ENCODE results near the gene ACCSL. TPM values are rescaled to one million over a fixed set of nuclear protein-coding genes. Genes with fewer than 3 reads are reported as not detected.

The ACCSL gene
- total RNA-seq, 1 experiment from 2014 or later = not detected

GRCh38 chr11:44083906-44084305 lies 36.1 kb downstream of the ACCSL start:
- no peak for TF ChIP-seq CTCF (IDR thresholded peaks at IDR 0.05; ENCODE audit: unreplicated experiment)
- BruUV-seq (replicated peaks) = no TSS peak
- no peak overlapping the region for H3K27ac Mint-ChIP-seq (ENCODE audit: low read depth, unreplicated experiment)
- peaks cover 5% of the 10 kb centered on the region for H3K4me1 Mint-ChIP-seq (ENCODE audit: insufficient read depth, unreplicated experiment)
- intact Hi-C loops (cut with micrococcal nuclease) = no loop called here
- DNase-seq (ENCODE audit: unreplicated experiment) = no peak
- ChIA-PET POLR2A (no interaction called here), CTCF (interaction anchor here (2.2 kb wide), 1 partner anchor 10 kb away, joined by 13 read pairs; no protein-coding TSS in a partner anchor)
- peaks cover 8% of the 10 kb centered on the region for H3K9me3 Mint-ChIP-seq (ENCODE audit: unreplicated experiment)
- no peak overlapping the region for H3K4me3 Mint-ChIP-seq (ENCODE audit: unreplicated experiment)
- peaks cover 1% of the 10 kb centered on the region for H3K27me3 Mint-ChIP-seq (ENCODE audit: insufficient read depth, unreplicated experiment)
- H3K36me3 Mint-ChIP-seq (ENCODE audit: insufficient read depth, unreplicated experiment) = no peaks in the 10 kb centered on the region

GRCh38 chr11:44085330-44085729 lies 37.5 kb downstream of the ACCSL start:
- Mint-ChIP-seq H3K4me1 (ENCODE audit: insufficient read depth, unreplicated experiment) (peaks cover 9% of the 10 kb centered on the region), H3K27me3 (ENCODE audit: insufficient read depth, unreplicated experiment) (peaks cover 7% of the 10 kb centered on the region), H3K9me3 (ENCODE audit: unreplicated experiment) (peaks cover 8% of the 10 kb centered on the region), H3K27ac (ENCODE audit: low read depth, unreplicated experiment) (no peak overlapping the region), H3K4me3 (ENCODE audit: unreplicated experiment) (no peak overlapping the region), H3K36me3 (ENCODE audit: insufficient read depth, unreplicated experiment) (no peaks in the 10 kb centered on the region)
- intact Hi-C loops (cut with micrococcal nuclease) = no loop called here
- CTCF ChIA-PET = interaction anchor here (0.7 to 1.2 kb wide), 4 partner anchors 9 to 438 kb away, joined by 3 read pairs; partner anchors contain the start of gene EXT2
- BruUV-seq (replicated peaks) = no TSS peak
- TF ChIP-seq CTCF (IDR thresholded peaks at IDR 0.05; ENCODE audit: unreplicated experiment) = no peak
- DNase-seq (ENCODE audit: unreplicated experiment) = no peak
- POLR2A ChIA-PET = no interaction called here

- POLR2A ChIA-PET = no interaction called here
- CTCF ChIA-PET = no interaction called here
- DNase-seq (ENCODE audit: unreplicated experiment) = no peak
- H3K9me3 Mint-ChIP-seq (ENCODE audit: unreplicated experiment) = peaks cover 8% of the 10 kb centered on the region
- H3K27me3 Mint-ChIP-seq (ENCODE audit: insufficient read depth, unreplicated experiment) = peaks cover 7% of the 10 kb centered on the region
- H3K4me3 Mint-ChIP-seq (ENCODE audit: unreplicated experiment) = no peak overlapping the region
- peaks cover 9% of the 10 kb centered on the region for H3K4me1 Mint-ChIP-seq (ENCODE audit: insufficient read depth, unreplicated experiment)
- H3K36me3 Mint-ChIP-seq (ENCODE audit: insufficient read depth, unreplicated experiment) = no peaks in the 10 kb centered on the region
- no peak for TF ChIP-seq CTCF (IDR thresholded peaks at IDR 0.05; ENCODE audit: unreplicated experiment)
- intact Hi-C loops (cut with micrococcal nuclease) = no loop called here
- no TSS peak for BruUV-seq (replicated peaks)
- no peak overlapping the region for H3K27ac Mint-ChIP-seq (ENCODE audit: low read depth, unreplicated experiment)
Observed at GRCh38 chr11:44088377-44088776, 40.6 kb downstream of the ACCSL start.

GRCh38 chr11:44088871-44089270 lies 41.1 kb downstream of the ACCSL start:
- Mint-ChIP-seq H3K27me3 (ENCODE audit: insufficient read depth, unreplicated experiment) (peaks cover 7% of the 10 kb centered on the region), H3K4me1 (ENCODE audit: insufficient read depth, unreplicated experiment) (peaks cover 9% of the 10 kb centered on the region), H3K36me3 (ENCODE audit: insufficient read depth, unreplicated experiment) (no peaks in the 10 kb centered on the region), H3K4me3 (ENCODE audit: unreplicated experiment) (no peak overlapping the region), H3K27ac (ENCODE audit: low read depth, unreplicated experiment) (no peak overlapping the region), H3K9me3 (ENCODE audit: unreplicated experiment) (peaks cover 8% of the 10 kb centered on the region)
- no TSS peak for BruUV-seq (replicated peaks)
- no peak for TF ChIP-seq CTCF (IDR thresholded peaks at IDR 0.05; ENCODE audit: unreplicated experiment)
- ChIA-PET POLR2A (no interaction called here), CTCF (no interaction called here)
- intact Hi-C loops (cut with micrococcal nuclease) = no loop called here
- DNase-seq (ENCODE audit: unreplicated experiment) = no peak
